VCaP (cell line): ENCODE results near the gene VWF.

Experiments
- H3K27ac ChIP-seq: fragments of 450-650 bp; 2 replicates; pipeline ENCODE4 v1.5.1; 2017
- TF ChIP-seq, protein P1 (sequence below): fragments of 450-650 bp; conservative IDR thresholded peaks from 2 replicates; pipeline ENCODE4 v1.5.1; 2017; ENCODE audit warnings: mild to moderate bottlenecking, moderate library complexity

The VWF gene

DNA sequence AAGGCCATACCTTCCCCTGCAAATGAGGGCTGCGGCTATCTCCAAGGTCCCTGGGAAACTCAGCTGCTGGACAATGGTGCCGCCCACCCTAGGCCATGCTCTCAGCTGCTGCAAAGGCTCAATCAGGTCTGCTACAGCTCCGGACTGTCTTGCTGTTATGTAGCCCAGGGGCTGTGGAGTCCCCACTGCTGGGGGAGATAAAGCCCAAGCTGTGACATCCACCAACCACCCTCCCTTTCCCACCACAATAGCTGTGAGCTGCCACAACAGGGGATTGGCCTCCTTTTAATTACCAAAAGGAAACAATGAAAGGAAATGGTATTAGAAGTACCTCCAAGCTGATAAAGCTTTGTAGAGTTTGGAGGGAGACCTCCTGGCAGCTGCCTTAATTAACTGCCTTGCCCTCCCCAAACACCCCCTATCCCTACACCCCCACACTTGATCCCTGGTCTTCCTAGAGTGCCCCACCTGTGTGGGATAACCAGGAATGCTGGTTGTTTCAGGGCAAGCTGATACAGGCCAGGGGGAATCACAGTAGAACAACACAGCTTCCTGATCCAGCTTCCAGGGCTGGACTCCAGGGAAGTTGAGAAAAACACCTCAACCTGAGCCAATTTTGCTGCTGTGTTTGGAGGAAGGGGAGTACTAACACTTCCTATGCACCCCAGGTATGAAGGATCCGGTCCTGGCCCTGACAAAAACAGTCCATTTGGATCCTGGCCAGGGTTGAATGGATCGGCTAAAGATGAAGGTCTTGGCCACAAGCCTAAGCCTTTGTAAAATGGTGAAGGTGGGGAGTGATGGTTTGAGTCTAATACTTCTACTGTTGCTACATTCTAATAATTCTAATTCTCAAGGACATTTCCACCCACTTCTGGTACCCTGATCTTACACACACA is at the start of gene VWF:
Gene VWF (minus strand): TSS at position 260 of the 899 bp plus-strand sequence. CDS start 1,474 bp downstream, outside the sequence.
- H3K27ac ChIP-seq = no peak within 1 kb of the TSS
- TF ChIP-seq, protein P1, sequence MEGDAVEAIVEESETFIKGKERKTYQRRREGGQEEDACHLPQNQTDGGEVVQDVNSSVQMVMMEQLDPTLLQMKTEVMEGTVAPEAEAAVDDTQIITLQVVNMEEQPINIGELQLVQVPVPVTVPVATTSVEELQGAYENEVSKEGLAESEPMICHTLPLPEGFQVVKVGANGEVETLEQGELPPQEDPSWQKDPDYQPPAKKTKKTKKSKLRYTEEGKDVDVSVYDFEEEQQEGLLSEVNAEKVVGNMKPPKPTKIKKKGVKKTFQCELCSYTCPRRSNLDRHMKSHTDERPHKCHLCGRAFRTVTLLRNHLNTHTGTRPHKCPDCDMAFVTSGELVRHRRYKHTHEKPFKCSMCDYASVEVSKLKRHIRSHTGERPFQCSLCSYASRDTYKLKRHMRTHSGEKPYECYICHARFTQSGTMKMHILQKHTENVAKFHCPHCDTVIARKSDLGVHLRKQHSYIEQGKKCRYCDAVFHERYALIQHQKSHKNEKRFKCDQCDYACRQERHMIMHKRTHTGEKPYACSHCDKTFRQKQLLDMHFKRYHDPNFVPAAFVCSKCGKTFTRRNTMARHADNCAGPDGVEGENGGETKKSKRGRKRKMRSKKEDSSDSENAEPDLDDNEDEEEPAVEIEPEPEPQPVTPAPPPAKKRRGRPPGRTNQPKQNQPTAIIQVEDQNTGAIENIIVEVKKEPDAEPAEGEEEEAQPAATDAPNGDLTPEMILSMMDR = no peak

DNA sequence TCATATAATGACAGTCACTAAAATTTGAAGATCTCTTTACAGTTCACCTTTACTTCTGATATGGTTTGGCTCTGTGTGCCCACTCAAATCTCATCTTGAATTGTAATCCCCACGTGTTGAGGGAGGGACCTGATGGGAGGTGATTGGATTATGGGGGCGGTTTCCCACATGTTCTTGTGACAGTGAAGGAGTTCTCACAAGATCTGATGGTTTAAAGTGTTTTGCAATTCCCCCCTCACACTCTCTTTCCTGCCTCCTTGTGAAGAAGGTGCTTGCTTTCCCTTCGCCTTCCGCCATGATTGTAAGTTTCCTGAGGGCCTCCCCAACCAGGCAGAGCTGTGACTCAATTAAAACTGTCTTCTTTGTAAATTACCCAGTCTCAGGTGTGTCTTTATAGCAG is 48.4 kb upstream of the VWF start:
- H3K27ac ChIP-seq = no peak overlapping the region
- TF ChIP-seq, protein P1 = no peak

DNA sequence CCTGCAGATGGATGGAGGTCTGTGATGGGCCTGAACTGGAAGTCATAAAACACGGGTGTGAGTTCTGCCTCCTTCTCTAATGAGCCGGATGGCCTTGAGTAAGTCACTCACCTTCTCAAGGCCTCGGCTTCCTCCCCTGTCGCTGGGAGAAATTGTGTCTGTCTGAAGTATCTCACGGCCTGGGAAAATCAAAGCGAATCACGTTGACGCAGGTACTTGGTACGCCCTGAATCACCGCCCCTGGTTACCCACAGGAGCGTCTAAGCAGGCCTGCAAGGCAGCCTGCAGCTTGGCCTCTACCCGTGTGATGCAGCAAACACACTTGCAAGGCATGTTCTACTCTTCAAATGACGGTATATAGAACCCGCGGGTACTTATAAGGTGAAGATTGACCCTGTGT is 47.6 kb upstream of the VWF start:
- H3K27ac ChIP-seq = no peak overlapping the region
- TF ChIP-seq, protein P1 = no peak

DNA sequence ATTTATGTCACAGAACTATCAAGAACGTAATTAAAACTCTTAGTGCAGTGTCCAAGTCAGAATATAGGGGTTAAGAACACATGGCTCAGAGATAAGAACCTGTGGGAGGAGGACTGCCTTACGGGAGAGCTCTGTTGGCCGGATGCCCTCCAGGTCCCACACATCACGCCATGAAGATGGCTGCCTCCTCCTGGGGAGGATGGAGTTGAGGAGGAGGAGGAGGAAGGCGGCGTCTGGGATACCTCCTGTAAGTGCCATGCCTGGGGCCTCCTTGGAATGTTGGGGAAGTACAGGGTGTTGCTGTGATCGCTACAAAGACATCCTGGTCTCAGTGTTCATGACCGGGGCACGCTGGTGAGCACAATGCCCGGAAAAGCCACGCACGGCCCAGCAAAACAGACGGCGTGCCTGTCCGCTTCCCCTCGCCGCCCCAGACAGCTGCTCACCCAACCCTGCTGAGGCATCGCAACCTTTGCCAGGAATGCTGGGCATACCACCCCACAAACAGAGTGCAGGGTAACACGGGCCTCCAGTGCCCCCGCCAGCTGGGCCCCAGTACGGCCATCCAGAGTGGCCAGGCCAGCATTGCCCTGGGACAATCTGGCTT is 47.0 kb upstream of the VWF start:
- no peak overlapping the region for H3K27ac ChIP-seq
- TF ChIP-seq, protein P1 = no peak

DNA sequence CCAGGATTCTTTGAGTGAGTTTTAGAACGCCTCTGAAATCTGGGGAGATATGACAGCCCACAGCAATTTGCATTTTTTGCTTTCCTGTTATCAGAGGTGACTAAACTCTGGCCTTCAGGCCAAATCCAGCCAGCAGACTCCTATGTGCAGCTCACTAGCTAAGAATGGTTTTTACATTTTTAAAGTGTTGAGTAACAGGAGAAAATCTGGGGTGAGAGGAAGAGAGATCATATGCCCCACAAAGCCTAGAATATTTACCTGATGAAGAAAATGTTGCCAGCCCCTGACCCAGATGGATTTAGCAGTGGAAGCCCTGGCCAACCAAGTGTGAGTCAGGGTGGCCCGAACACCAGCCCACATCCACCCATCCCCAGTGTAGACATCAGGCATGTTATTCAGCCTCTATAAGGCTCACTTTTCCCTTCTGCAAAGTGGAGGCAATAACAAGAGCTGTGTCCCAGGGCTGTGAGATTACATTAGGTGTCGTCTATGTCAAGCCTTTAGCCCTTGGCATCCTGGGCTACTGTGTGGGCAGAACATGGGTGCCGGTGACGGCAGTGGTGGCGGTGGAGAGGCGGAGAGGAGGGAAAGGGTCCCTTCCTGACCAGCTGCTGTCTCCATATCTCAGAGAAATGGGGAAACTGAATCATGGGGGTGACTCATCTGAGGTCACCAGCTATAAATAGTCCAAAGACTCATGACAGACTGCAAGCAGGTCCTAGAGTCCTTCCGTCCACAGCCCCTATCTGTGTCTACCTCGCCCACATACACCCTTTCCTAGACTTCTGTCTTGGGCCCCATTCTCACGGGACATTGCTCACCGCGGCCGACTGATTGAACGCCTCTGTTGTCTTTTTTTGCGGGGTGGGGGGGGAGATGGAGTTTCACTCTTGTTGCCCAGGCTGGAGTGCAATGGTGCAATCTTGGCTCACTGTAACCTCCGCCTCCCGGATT is 43.1 kb upstream of the VWF start:
- TF ChIP-seq, protein P1 = no peak
- no peak overlapping the region for H3K27ac ChIP-seq

DNA sequence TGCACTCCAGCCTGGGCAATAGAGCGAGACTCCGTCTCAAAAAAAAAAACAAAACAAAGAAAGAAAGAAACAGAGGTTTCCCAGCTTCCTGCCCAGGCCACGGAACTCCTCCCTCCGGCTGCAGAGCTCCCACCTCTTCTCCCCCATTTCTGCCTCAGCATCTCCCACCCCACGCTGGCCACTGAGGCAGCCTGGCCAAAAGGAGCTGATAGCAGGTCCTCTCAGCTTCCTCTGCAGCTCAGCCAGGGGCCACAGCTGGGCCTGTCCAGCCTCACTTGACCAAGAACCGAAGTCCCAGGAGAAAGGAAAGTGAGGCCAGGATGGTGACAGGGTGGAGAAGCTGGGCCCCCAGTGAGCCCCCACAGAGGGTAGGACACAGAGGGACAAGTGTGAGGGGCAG is 42.3 kb upstream of the VWF start:
- TF ChIP-seq, protein P1 = no peak
- H3K27ac ChIP-seq = no peak overlapping the region

DNA sequence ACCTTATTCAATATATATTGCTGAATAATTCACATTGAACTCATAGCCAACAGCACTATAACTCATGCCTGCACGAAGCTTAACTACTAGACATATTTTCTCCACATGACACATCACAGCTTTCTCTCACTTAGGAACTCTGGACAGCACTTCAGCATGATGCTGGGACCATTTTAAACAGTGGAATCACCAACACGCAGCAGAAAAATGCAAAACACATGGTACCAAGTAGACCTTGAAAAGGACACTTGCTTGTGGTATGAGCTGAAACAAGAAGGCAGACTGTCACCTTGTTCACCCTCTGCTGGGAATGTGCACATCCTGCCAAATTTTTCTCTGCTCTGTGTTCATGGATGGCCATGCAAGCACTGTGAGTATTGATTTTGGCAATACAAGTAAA is 40.9 kb upstream of the VWF start:
- TF ChIP-seq, protein P1 = no peak
- H3K27ac ChIP-seq = no peak overlapping the region
